GM19023 (cell line): ENCODE measurements around the gene PARP2.
"Not testable (repeated sequence)": the region's sequence is repeated elsewhere in the genome, so short reads cannot be mapped to it uniquely, and the experiment has no call there.

ENCODE experiments used
- ATAC-seq: cut with Tn5 transposase; IDR thresholded peaks from one replicate; pipeline ENCODE4 v1.9.1; 2021; ENCODE audit warnings: mild to moderate bottlenecking, moderate library complexity; ENCODE audit not compliant: unreplicated experiment

Gene PARP2

GRCh38 chr14:20343092-20343861, at the start of gene PARP2:
Gene PARP2 (plus strand): TSS chr14:20343635. CDS start chr14:20343642, 7 bp downstream.
- ATAC-seq: peak; percentile 92

GRCh38 chr14:20294636-20295035, 48.8 kb upstream of the PARP2 start:
- no peak for ATAC-seq

GRCh38 chr14:20295067-20295466, 48.4 kb upstream of the PARP2 start:
- peak; percentile 85 for ATAC-seq

GRCh38 chr14:20302042-20302755, 41.2 kb upstream of the PARP2 start:
- no peak for ATAC-seq

GRCh38 chr14:20305265-20306078, 38.0 kb upstream of the PARP2 start, which contains the start of gene TTC5:
Gene TTC5 (minus strand): TSS chr14:20305951. CDS start chr14:20305937, 14 bp downstream.
- ATAC-seq: peak; percentile 97

- no peak for ATAC-seq
These were observed 37.4 kb upstream of the PARP2 start for GRCh38 chr14:20306079-20306423.

GRCh38 chr14:20314026-20314425, 29.4 kb upstream of the PARP2 start:
- ATAC-seq: no peak

GRCh38 chr14:20317720-20318119, 25.7 kb upstream of the PARP2 start:
- ATAC-seq: no peak

- peak; percentile 55 for ATAC-seq
These were observed 16.2 kb upstream of the PARP2 start for GRCh38 chr14:20327005-20327869.

- no peak for ATAC-seq
These were observed 14.7 kb upstream of the PARP2 start for GRCh38 chr14:20328705-20329104.

- no peak for ATAC-seq
These were observed 14.1 kb upstream of the PARP2 start for GRCh38 chr14:20329355-20329754.

- no peak for ATAC-seq
These were observed 12.3 kb upstream of the PARP2 start for GRCh38 chr14:20331053-20331613.

GRCh38 chr14:20332431-20332787, 11.0 kb upstream of the PARP2 start:
- ATAC-seq: no peak

- peak; percentile 99 for ATAC-seq
These were observed 10.5 kb upstream of the PARP2 start, which contains the start of gene CCNB1IP1 for GRCh38 chr14:20332788-20333493. Gene CCNB1IP1 (minus strand): TSS chr14:20333279. CDS start chr14:20316523, 16,756 bp downstream.

- no peak for ATAC-seq
These were observed 10.0 kb upstream of the PARP2 start for GRCh38 chr14:20333494-20333841.

- ATAC-seq: no peak
These were observed 9.4 kb upstream of the PARP2 start for GRCh38 chr14:20334017-20334416.

- not testable (repeated sequence) for ATAC-seq
These were observed 2.4 kb upstream of the PARP2 start for GRCh38 chr14:20341032-20341431.

- ATAC-seq: no peak
These were observed 1.8 kb upstream of the PARP2 start for GRCh38 chr14:20341646-20342045.

GRCh38 chr14:20343862-20344220, 406 bp downstream of the PARP2 start:
- ATAC-seq: no peak

GRCh38 chr14:20345366-20345765, 1.9 kb downstream of the PARP2 start:
- no peak for ATAC-seq
